CD4-positive, alpha-beta T cell treated with Interferon gamma for 1 hour (primary cell): ENCODE data around the gene UST.
"Not testable (repeated sequence)": the region's sequence is repeated elsewhere in the genome, so short reads cannot be mapped to it uniquely, and the experiment has no call there.

Experiments
- DNase-seq: peaks from one replicate; pipeline ENCODE4 v3.0.0-alpha.2; 2020

Gene UST

DNA sequence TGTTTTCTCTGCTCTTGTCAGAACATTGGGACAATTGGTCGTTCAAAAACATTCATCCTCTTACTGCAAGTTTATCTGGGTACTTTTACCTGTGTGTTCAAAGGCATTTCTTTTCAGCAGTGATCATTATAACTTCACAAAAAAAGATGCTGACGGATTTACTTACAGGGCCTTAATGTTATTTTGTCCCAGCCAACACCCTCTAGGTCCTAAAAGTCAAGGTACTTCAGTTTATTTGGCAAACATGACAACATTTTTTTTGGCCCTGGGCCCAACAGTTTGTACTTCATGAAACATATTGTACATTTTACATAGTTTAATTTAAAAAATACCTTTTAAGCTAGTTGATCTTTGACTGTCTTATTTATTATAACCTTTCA, 329.5 kb downstream of the UST start:
- no peak for DNase-seq

DNA sequence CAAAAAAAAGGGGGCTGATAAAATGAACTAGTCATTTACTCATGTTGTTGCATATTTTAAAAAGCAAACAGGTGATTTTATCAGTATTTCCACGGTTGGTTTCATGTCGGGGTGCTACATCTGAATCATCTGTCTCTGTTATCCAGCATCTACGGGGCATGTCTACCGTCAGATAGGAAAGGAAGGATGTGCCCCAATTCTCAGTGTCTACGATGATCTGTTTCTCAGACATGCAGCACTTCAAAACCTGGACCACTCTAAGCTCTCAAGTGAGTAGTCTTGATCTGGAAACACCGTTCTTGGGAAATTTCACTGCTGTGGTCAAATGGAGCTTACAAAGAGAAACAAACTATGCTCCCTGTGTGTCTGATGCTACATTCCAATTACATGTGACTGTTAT, 330.4 kb downstream of the UST start:
- DNase-seq, result no peak

DNA sequence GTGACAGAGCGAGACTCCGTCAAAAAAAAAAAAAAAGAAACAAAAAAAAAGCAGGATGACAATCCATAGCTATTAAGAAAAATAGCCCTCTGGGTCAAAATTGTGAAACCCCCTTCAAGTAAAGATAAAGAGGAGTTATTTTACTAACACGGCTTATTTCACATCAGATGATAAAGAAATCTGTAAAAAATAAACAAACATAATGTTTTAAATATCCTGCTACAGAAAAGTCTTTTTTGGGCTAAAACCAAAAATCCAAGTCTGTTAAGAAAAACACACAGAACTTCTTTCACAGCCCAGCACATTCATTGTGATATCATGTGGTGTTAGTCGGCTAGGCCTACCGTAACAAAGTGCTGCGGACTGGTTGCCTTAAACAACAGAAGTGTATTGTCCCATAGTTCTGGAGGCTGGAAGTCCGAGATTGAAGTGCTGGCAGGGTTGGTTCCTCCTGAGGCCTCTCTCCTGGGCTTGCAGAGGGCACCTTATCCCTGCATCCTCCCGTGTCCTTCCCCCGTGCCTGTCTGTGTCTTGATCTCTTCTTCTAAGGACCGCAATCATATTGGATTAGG, 331.5 kb downstream of the UST start:
- DNase-seq, result no peak

DNA sequence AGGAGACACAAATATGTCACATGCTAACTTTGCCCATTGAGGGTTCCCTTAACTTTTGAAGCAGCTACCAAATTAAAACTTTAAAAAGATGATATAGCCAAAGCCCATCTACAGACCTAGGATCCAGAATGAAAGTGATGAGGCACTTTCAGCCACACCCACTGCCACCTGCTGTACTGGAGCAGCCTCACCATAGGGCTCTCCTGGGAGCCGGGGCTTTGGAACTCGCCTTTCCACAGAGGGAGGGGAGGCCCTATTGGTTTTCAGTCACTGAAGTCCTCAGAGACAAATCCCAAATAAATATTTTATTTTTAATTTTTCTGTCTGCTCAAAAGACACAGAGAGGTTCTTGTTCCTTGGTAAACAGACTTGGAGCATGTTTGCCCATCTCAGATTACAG, 332.6 kb downstream of the UST start:
- no peak for DNase-seq

DNA sequence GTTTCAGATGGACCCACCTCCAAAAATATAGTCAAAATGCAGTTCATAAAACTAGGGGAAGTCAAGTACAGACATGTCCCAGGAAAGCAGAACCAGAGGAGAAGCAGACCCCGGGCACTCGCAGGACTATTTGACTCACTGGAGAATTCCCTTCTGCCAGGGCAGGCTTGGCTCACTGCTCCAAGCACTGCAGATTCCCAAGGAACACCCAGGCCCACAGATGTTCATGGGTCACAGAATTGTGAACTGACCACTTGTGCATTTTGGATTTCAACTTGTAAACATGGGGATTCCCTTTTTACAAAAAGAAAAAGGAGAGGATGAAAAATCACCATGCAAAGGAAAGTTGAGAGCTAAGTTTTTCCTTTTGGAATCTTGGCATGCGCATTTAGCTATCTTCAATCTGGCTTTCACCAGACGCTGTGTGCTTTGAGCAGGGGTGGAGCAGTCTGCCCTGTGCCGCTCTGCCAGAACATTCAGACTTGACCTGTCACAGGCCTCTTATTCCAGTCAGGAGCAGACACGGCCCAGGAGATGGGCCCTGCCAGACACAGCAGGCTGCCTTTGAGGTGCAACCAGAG, 333.2 kb downstream of the UST start:
- DNase-seq, result no peak

DNA sequence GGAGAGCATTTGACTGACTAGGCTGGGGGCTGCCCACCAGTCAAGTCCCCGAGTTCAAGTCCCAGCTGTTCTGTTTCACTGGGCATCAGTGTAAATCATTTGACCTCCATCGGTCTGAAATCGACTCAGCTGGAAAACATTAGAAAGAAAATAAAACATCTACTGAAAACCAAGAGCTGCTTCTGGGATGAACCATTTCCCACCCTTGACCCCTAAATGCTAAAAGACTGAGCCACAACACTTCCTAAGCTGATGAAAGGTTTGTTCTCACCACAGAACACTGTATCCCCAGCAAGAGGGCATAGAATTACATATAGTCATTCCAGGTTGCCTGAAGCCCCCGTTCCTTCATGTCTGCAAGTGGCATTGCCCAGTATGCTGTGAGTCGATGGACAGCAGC, 333.7 kb downstream of the UST start:
- DNase-seq, result no peak

DNA sequence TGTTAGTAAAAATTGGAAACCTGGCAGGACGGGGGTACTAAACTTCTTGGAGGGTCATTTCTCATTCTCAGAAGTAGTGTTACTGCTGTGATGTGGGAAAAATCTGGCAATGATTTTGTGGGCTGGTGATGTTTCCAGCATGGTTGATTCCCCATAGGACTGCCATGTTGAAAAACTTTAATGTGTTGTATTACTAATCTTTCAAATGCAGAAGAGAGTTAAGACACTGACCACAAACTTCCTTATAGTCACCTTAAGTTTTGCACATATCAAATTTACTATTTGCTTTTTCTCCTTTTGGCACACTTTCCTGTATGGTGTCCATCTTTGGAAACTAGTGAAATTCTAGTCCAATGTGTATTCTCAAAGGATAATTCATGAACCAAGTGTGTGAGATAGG, 334.5 kb downstream of the UST start:
- DNase-seq, result no peak

DNA sequence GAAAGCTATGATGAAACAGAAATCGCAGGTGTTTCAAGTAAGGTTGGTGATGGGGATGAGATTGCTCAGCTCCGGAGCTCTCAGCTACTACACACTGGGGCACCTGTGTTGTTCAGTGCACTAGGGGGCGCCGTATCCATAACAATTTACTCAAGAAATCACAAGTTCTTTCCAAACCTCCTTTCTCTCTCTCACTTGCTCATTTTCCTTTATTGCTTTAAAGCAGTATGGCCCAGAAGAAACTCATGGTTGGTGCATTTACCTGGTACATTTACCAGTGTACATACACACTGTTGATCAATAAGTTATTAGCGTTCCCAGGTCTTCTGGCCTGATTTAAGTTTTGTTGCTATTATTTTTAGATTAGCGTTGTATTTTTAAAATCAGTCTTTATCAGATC, 335.5 kb downstream of the UST start:
- peak; percentile 70 for DNase-seq

DNA sequence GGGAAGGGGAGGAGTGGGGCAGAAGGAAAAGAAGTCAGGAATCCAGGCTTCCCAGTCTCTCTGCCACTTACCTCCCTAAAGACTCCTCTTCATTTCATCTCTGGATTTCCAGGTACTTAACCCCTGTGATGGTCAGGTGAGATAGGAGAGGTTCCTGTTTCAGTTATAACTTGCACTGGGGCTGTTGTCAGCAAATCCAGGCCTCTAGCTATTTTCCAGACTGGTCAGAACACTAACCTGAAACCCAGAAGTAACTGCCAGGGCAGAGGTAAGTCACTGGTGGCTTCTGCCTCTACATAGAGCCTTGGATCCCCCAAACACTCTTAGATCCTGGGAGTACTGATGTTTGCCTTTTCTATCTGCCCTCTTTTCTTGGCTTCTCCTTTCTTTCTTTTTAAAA, 337.2 kb downstream of the UST start:
- DNase-seq, result no peak

DNA sequence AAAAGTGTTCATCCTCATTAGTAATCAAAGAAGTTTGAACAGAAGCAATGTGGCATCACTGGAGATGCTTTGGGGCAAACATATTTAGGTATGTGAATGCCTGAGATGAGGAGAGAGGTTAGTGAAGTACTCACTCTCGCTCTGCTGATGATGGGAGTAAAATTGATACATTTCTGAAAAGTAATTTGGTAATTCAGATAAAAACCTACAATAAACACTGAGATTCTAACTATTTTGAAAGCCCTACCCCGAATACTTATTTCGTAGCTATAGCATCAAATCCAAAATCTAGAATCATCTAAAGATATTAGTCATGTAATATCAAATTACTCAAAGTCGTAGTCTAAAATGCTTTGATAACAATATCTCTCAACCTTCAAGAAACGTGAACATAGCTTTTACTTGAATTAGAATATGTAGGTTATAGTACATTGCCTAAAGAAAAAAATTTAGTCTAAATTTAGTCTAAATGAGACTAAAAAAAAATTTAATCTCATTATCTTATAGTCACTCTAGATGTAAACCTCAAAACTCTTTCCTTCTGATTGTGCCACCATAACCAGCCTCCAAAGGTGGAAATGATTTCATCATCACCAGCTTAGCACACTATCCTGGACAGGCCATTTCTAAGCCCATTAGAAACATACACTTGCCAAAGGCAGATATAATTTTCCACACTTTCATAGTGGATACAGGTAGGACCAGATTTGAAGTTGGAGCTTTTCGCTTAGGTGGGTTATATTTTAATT, 338.2 kb downstream of the UST start:
- no peak for DNase-seq

DNA sequence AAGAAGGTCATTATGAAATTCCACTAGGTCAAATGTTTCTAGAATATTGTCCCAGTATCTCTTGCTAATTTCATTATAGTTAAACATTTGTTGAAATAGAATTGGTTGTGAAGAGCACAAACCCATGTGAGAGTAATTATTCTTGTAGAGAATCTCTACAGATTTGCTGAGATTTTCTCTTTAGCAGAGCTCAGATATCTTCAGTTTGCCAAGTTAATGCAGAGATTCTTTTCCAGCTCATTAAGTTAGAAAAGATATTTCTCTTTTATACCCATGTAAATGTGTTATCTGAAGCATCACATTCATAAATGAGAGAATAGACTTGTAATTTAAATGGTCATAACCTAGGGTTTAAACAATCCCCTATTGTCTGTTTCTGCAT, 338.7 kb downstream of the UST start:
- DNase-seq, result no peak

DNA sequence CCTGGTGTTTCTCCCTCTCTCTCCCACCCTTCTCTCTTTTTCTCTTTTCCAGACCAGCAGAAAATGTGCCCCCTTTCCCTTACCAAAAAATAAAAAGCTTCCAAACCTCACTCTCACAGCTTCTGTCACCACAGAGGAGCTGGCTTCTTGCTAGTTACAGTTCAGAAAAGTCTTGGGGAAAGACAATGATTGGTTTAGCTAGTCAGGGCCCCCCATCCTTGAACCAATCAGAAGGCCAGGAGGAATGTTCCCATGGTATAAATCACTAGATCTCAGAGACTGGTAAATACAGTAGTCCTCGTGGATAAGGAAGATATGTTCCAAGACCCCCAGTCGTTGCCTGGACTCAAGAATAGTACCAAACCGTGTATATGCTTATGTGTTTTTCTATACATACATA, 339.5 kb downstream of the UST start:
- no peak for DNase-seq

DNA sequence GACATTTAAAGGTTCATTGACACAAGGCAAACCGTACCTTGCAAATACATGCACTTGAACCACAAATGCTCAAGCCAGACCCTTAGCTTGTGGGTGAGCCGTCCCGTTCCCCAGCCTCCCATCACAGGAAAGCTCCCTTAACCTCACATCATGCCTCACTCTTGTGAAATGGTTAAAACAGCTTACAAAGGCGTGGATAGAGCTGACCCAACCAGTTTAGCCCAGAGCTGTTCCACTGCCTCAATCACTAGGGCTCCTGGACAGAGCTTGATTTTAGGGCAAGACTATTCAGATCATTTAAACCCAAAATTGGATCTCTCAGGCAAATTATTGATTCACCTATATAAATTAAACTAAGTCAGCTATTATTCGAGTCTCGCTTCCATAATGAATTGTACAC, 341.1 kb downstream of the UST start:
- DNase-seq, result no peak

DNA sequence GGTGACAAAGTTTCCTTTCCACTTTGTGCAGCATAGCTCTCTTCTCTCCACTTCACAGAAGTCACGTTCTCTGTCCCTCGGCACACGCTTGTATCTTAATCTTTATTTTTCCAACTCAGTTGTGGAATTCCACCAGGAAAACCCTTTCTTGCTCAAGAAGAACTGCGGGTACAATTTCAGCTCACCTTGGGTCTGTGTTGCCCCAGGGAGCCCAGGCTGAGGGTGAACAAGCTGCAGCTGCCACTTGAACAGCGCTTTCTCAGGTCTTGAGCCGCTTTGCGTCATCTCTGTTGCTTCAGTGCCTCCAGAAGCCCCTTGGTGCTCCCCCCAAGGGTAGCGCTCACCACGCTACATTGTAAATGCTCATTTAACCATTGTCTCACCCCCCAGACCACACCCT, 341.5 kb downstream of the UST start:
- no peak for DNase-seq

DNA sequence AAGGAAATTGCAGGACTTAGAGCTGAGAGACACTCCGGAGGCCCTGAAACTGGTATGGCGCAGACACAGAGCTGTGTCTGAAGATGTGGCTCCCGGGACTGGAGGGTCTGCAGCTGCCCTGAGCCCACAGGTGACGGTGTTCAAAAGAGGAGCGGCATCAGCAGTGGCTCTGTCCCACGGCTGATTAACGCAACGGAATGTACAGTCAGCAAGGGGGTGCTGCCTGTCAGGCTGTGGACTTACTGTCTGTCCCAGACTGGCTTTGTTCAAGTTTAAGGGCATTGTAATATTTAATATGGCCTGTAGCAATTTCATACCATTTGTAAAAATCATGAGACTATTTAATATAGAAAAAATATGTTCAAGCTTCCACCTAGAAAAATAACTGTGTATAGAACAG, 342.7 kb downstream of the UST start:
- DNase-seq, result no peak

DNA sequence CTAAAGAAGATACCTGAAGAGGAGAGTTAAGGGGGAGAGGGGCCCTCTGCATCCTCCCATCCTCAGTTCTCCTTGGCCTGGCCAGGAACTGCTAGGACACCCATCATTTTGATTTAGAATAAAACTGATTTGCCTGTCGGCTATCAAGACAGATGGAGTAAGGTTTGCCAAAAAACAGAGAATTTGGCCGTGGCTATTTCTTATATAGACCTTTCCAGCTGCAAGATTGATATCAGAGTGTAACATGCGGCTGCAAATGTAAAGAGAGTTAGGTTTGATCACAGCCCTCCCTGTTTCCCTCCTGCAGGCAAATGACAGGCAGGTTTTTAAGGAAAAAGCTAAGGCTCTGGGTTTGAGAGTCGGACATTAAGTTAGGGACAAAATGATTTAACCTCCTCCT, 344.1 kb downstream of the UST start:
- no peak for DNase-seq

DNA sequence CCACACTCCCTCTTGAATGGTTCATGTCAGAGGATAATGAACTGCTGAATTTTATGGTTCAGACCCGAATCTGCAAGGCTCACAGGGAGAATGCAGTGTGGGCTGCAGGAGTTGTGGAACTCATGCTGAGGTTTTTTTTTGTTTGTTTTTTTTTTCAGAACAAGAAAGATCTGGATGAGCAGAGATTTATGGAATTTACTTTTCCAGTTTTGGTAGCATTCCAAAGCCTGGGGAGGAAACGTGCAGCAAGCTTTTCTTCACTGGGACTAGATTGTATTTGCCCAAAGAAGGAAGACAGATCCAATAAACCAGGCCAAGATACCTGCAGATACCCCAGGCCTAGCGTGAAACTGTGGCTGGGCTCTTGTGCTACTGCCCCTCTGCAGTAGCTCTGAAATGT, 346.8 kb downstream of the UST start:
- no peak for DNase-seq

DNA sequence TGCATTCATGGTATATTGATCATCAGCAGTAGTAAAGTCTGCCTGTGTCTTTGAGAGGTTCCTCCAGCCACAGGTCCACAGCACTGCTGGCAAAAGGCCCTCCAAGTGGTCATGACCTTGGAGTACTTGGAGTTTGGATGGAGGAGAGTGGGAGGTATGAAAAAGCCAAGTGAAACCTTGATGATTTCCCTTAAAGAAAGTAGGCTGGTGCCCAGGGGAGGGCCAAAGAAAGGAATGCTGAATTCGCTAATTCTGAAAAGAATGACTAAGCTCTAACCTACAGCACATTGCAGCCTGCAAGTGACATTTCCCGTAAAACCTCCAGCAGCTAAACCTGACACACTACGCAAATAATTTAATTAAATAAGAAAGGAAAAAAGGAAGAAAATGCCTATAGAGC, 347.3 kb downstream of the UST start:
- no peak for DNase-seq

DNA sequence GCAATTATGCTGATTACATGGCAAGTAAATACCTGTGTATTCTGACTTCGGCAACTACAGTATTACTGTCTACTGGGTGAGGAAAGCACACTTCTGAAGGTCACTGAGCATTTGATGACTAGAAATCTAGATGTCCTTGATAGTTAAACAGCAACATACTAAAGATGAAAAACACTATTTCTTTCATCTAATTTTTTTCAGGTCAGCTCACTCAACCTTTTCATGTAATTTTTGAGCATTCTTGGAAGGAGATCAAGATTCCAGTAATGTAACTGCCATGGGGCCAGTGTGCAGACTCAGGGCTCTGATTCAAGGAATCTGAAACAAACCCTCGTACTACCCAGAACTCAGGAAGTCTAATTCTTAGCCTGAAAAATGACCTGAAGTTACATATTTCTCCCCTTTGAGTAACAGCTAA, 348.1 kb downstream of the UST start:
- no peak for DNase-seq

DNA sequence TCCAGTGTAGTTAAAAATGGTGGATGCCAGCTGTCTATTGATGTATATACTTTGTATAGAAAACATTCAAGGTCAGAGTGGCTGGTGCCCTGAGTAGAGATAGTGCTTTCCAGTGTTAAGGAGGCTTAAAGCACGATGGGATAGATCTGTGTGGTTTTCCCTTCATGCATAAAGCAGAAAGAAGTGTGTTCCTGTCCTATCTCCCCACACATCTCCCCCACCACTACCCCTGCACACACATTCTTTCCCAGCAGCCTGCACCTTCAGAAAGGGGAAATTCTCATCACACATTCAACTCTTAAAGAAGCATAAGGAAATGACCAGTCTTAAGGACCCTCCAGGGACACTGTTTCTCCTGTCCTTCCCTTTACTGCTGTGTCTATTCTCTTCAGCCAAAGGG, 349.0 kb downstream of the UST start:
- no peak for DNase-seq

DNA sequence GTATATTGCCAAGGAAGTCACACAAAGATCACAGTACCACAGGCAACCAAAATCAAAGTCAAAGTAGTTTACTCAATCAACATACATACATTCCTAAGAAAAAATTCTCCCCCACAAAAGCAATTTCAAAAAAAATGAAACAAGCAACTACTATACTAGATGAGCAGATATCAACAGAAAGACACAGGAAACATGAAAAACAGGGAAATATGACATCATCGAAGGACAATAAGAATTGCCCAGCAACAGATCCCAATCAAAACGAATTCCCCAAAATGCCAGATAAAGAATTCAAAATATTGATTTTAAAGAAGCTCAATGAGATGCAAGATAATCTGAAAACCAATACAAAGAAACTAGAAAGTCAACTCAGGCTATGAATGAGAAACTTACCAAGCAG, 351.0 kb downstream of the UST start:
- DNase-seq, result no peak

DNA sequence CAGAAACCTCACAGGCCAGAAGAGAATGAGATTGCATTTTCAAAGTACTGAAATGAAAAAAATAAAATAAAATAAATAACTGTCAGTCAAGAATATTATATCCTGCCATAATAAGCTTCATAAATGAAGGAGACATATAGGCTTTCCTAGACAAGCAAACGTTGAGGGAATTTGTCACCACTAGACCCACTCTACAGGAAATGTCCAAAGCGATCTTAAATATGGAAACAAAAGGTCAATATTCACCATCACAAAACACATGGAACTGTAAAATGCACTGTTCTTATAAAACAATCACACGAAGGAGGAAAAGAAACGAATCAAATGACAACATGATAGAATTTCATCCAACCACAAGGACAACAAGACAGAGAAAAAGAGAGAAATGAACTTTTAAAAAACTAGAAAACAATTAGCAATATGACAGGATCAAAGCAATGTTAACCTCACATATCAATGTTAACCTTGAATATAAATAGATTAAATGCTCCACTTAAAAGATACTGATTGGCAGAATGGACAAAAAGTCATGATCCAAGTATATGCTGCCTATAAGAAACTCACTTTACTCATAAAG, 352.0 kb downstream of the UST start:
- DNase-seq, result no peak

DNA sequence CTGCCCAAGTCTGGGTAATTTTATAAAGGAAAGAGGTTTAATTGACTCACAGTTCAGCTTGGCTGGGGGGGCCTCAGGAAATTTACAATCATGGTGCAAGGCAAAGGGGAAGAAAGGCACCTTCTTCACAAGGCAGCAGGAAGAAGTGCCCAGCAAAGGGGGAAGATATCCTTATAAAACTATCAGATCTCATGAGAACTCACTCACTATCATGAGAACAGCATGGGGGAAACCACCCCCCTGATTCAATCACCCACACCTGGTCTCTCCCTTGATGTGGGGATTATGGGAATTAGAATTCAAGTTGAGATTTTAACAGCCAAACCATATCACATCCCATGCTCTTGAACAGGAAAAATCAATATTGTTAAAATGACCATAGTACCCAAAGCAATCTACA, 355.5 kb downstream of the UST start:
- no peak for DNase-seq

DNA sequence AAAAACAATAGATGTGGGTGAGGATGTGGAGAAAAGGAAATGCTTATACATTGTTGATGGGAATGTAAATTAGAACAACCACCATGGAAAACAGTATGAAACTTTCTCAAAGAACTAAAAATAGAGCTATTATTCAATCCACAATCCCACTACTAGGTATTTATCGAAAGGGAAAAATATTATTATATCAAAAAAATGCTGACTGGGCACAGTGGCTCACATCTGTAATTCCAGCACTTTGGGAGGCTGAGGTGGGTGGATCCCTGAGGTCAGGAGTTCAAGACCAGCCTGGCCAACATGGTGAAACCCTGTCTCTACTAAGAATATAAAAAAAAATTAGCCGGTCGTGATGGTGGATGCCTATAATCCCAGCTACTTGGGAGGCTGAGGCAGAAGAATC, 357.1 kb downstream of the UST start:
- DNase-seq, result not testable (repeated sequence)

DNA sequence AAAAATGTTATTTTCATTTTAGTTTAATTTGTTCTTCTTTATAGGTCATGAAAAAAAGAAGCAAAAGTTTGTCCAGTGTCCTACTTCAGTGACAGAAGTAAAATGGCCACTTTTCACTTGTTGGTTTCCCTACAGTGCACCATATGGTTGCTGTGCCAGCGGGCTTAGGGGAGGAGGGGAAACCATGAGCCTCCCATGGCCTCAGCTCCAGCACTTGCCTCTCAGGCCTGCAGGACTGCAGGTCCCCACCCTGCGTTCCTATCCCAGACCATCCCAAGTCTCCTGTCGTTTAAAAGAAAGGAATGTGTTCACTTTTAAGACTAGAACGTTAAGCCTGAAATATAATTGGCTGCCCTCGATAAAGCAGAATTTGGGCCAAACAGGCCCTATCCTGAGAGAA, 360.7 kb downstream of the UST start:
- DNase-seq, result no peak
